MM.1S (cell line): ENCODE results near the gene ENG.
A peak's percentile ranks its signal among the peaks of the same experiment; 100 is the strongest.
"Not testable (repeated sequence)": the region's sequence is repeated elsewhere in the genome, so short reads cannot be mapped to it uniquely, and the experiment has no call there.

Experiments
- DNase-seq: peaks from one replicate; pipeline ENCODE4 v3.0.0-alpha.2; 2015
- H2AFZ ChIP-seq: fragments of 300-600 bp; sonication (generic); 2 replicates; pipeline ENCODE4 v1.6.0; 2016; ENCODE audit warnings: antibody characterized with exemption, low read length
- H3F3A ChIP-seq: fragments of 300-600 bp; sonication (generic); 2 replicates; pipeline ENCODE4 v1.6.1; 2016; ENCODE audit warnings: mild to moderate bottlenecking, antibody characterized with exemption, low read length, moderate library complexity, mixed read lengths; ENCODE audit not compliant: insufficient read depth
- H3K27ac ChIP-seq: fragments of 300-600 bp; sonication (generic); 2 replicates; pipeline ENCODE4 v1.5.1; 2016; ENCODE audit warnings: mild to moderate bottlenecking, low read length
- H3K27me3 ChIP-seq: fragments of 300-600 bp; sonication (generic); replicated peaks from 2 replicates; pipeline ENCODE4 v1.6.0; 2016; ENCODE audit warnings: low read length; ENCODE audit not compliant: insufficient read depth
- H3K36me3 ChIP-seq: fragments of 300-600 bp; sonication (generic); replicated peaks from 2 replicates; pipeline ENCODE4 v1.6.1; 2016; ENCODE audit warnings: mild to moderate bottlenecking, low read length, mixed read lengths; ENCODE audit not compliant: insufficient read depth
- H3K4me1 ChIP-seq: fragments of 300-600 bp; sonication (generic); 2 replicates; pipeline ENCODE4 v1.6.1; 2016; ENCODE audit warnings: low read length, mixed read lengths
- H3K4me2 ChIP-seq: fragments of 300-600 bp; sonication (generic); 2 replicates; pipeline ENCODE4 v1.6.0; 2016; ENCODE audit warnings: low read depth, low read length
- H3K4me3 ChIP-seq: fragments of 300-600 bp; sonication (generic); 2 replicates; pipeline ENCODE4 v1.5.1; 2016; ENCODE audit warnings: low read length, mixed read lengths
- H3K79me2 ChIP-seq: fragments of 300-600 bp; sonication (generic); 2 replicates; pipeline ENCODE4 v1.6.1; 2016; ENCODE audit warnings: mixed run types, low read length, mixed read lengths
- H3K9ac ChIP-seq: fragments of 300-600 bp; sonication (generic); 2 replicates; pipeline ENCODE4 v1.6.1; 2016; ENCODE audit warnings: low read length, mixed read lengths
- H3K9me2 ChIP-seq: fragments of 300-600 bp; sonication (generic); replicated peaks from 2 replicates; pipeline ENCODE4 v1.6.1; 2016; ENCODE audit warnings: mild to moderate bottlenecking, low read length, mixed read lengths; ENCODE audit not compliant: insufficient read depth
- H3K9me3 ChIP-seq: fragments of 300-600 bp; sonication (generic); replicated peaks from 2 replicates; pipeline ENCODE4 v1.6.1; 2016; ENCODE audit warnings: mild to moderate bottlenecking, low read length, mixed read lengths; ENCODE audit not compliant: insufficient read depth
- H4K20me1 ChIP-seq: fragments of 300-600 bp; sonication (generic); 2 replicates; pipeline ENCODE4 v1.6.1; 2016; ENCODE audit warnings: mild to moderate bottlenecking, low read length, moderate library complexity, mixed read lengths; ENCODE audit not compliant: insufficient read depth
- EZH2 ChIP-seq: fragments of 300-600 bp; sonication (generic); optimal IDR thresholded peaks from 2 replicates; pipeline ENCODE3; 2017; ENCODE audit warnings: low read depth, mild to moderate bottlenecking, antibody characterized with exemption, low read length, mixed read lengths
- EZH2phosphoT487 ChIP-seq: fragments of 300-600 bp; sonication (generic); IDR thresholded peaks from 2 replicates; pipeline ENCODE4 v1.6.1; 2018; ENCODE audit warnings: antibody characterized with exemption, low read length
- TF ChIP-seq, protein P1 (sequence below): fragments of 300-600 bp; sonication (generic); IDR thresholded peaks from 2 replicates; pipeline ENCODE4 v1.5.1; 2016; ENCODE audit warnings: antibody characterized with exemption, low read length, mixed read lengths

ENG gene

DNA sequence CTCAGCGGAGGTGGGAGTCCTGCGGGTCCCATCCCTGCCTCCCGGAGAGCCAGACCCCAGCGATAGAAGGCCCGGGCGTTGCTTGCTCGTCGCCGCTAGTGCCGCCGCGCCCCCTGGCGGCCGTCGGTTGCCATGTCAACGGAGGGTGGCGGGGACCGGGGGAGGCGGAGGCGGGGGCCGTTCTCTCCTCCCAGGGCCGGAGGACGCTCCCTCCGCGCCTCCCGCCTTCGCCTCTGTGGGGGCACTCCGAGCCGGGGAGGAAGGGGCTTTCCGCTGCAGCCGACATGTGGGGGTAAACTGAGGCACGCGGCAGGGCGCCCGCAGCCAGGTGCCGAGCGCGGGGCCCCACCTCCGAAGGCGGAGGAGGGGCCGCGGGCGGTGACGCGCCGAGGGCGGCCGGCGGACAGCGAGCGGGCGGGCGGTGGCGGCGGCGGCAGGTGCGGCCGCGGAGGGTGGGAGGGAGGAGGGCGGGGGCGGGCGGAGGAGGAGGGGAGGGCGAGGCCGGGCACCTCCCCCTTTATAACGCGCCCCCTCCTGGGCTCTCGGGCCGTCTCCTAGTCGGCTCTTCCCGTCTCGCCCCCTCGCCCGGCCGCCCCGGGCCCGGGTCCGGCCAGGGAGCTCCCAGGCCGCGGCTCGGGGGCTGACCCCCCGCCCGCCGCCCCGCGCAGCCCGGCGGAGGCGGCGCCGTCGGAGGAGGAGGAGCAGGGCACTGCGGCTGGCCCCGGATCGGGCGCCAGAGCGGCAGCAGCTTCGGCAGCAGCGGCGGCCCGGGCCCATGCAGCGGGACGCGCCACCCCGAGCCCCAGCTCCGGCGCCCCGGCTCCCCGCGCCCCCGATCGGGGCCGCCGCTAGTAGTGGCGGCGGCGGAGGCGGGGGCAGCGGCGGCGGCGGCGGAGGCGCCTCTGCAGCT lies 69.2 kb downstream of the ENG start:
- no peak for TF ChIP-seq EZH2phosphoT487
- TF ChIP-seq, protein P1, sequence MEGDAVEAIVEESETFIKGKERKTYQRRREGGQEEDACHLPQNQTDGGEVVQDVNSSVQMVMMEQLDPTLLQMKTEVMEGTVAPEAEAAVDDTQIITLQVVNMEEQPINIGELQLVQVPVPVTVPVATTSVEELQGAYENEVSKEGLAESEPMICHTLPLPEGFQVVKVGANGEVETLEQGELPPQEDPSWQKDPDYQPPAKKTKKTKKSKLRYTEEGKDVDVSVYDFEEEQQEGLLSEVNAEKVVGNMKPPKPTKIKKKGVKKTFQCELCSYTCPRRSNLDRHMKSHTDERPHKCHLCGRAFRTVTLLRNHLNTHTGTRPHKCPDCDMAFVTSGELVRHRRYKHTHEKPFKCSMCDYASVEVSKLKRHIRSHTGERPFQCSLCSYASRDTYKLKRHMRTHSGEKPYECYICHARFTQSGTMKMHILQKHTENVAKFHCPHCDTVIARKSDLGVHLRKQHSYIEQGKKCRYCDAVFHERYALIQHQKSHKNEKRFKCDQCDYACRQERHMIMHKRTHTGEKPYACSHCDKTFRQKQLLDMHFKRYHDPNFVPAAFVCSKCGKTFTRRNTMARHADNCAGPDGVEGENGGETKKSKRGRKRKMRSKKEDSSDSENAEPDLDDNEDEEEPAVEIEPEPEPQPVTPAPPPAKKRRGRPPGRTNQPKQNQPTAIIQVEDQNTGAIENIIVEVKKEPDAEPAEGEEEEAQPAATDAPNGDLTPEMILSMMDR: peak; percentile 83
- Histone ChIP-seq H3K9me3 (no peaks in the 10 kb centered on the region), H3K4me2 (peak overlapping the region; percentile 47; the same call in 1 of the 2 replicates), H3F3A (peaks cover 28% of the 10 kb centered on the region), H3K9ac (peak overlapping the region; percentile 74), H3K4me1 (peaks cover 33% of the 10 kb centered on the region), H3K27me3 (no peaks in the 10 kb centered on the region), H2AFZ (peak overlapping the region; percentile 47; the same call in 1 of the 2 replicates), H3K36me3 (peaks cover 33% of the 10 kb centered on the region), H3K79me2 (peaks cover 49% of the 10 kb centered on the region), H3K4me3 (peak overlapping the region; percentile 68), H3K27ac (peak overlapping the region; percentile 65; the same call in 1 of the 2 replicates), H3K9me2 (no peaks in the 10 kb centered on the region), H4K20me1 (peaks cover 31% of the 10 kb centered on the region)
- peak; percentile 84 for DNase-seq

DNA sequence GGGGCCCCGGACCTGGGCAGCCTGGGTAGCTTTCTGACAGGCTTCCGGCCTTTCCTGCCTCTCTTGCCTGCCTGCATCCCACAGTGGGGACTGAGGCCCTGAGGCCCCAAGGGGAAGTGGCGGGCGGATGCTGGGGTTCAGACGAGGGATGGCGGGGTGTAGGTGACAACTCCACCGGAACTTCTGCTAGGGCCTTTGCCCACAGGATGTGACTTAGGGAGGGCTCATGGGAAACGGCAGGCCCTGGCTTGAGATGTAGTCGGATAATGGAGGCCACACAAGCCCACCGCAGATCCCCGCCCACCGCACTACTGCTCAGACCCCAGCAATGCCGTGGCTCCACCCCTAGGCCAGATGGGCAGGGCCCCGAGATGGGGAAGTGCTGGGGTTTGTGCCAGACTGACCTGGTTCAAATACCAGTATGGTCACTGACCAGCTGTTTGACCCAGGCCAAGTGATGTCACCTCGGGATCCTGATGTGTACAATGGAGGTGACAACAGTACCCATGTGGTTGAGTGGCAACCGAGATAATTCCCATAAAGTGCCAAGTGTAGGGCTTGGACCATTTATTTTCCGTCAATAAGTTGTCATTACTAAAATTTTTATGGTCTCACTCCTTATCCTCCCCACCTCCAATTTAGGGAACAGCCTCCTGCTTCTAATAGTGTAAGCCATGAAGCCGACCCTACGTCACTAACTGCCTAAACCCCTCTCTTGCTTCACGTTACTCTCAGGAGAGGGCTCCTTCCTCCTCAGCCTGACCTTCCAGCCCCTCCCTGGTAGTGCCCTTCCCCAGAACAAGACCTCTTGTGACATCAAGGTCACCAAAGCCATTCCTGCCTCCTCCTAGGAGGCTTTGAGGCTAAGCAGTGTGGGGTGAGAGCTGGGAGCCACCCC lies 71.1 kb downstream of the ENG start:
- no peak for DNase-seq
- Histone ChIP-seq H3K36me3 (peaks cover 15% of the 10 kb centered on the region), H3K4me3 (no peak overlapping the region), H3K9ac (no peak overlapping the region), H3F3A (peaks cover 39% of the 10 kb centered on the region), H3K4me2 (no peak overlapping the region), H3K9me3 (no peaks in the 10 kb centered on the region), H4K20me1 (peaks cover 18% of the 10 kb centered on the region), H3K79me2 (peaks cover 36% of the 10 kb centered on the region), H3K4me1 (peaks cover 38% of the 10 kb centered on the region), H3K27me3 (no peaks in the 10 kb centered on the region), H3K9me2 (no peaks in the 10 kb centered on the region), H2AFZ (no peak overlapping the region), H3K27ac (no peak overlapping the region)
- TF ChIP-seq EZH2 (no peak), EZH2phosphoT487 (no peak)
- TF ChIP-seq, protein P1: no peak

DNA sequence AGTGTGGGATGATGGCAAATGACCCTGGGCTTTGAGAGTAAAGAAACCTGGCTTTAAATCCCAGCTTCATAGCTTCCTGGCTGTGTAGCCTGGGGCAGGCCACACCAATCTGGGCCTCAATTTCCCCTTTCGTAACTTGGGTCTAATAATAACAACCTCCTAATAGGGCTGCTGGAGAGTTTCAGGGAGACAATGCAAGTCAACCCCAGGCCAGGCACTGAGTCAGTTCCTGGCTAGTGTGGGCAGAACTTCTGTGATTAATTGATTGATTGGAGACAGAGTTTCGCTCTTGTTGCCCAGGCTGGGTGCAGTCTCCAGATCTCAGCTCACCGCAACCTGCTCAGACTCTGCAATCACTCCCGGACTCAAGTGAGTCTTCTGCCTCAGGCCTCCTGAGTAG lies 72.7 kb downstream of the ENG start:
- Histone ChIP-seq H4K20me1 (peaks cover 2% of the 10 kb centered on the region), H3K9me3 (no peaks in the 10 kb centered on the region), H3K9me2 (no peaks in the 10 kb centered on the region), H3F3A (peaks cover 38% of the 10 kb centered on the region), H3K9ac (no peak overlapping the region), H3K27me3 (no peaks in the 10 kb centered on the region), H3K4me1 (peaks cover 22% of the 10 kb centered on the region), H3K36me3 (no peaks in the 10 kb centered on the region; the same call in 1 of the 2 replicates), H3K4me3 (no peak overlapping the region), H3K4me2 (no peak overlapping the region), H3K27ac (no peak overlapping the region), H3K79me2 (peaks cover 36% of the 10 kb centered on the region), H2AFZ (no peak overlapping the region)
- no peak for DNase-seq
- TF ChIP-seq, protein P1: no peak
- no peak for TF ChIP-seq EZH2
- no peak for TF ChIP-seq EZH2phosphoT487

DNA sequence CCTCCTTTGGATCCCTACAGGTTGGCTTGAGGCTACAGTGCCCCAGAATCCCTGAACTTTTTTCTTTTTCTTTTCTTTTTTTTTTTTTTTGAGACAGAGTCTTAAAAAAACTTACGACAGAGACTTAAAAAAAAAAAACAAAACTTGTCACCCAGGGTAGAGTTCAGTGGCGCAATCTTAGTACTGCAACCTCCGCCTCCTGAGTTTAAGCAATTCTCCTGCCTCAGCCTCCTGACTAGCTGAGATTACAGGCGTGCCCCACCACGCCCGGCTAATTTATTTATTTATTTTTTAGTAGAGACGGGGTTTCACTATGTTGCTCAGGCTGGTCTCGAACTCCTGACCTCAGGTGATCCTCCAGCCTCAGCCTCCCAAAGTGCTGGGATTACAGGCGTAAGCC lies 73.5 kb downstream of the ENG start:
- H3K9me3 ChIP-seq, DNase-seq, H3K27ac ChIP-seq, H3K9me2 ChIP-seq, H4K20me1 ChIP-seq, H3K36me3 ChIP-seq, H3K4me3 ChIP-seq, H2AFZ ChIP-seq, H3K27me3 ChIP-seq, H3K4me2 ChIP-seq, H3K9ac ChIP-seq: not testable (repeated sequence)
- peaks cover 36% of the 10 kb centered on the region for H3F3A ChIP-seq
- H3K4me1 ChIP-seq: peaks cover 22% of the 10 kb centered on the region
- peaks cover 36% of the 10 kb centered on the region for H3K79me2 ChIP-seq
